ENCODE measurements around the gene RHBDD3. TPM values are rescaled to one million over a fixed set of nuclear protein-coding genes. Genes with fewer than 3 reads are reported as not detected.

RHBDD3 gene
- total and polyA plus RNA-seq, 2 of the 4 experiments (the other 2 are of a cell fraction): 5.7 to 21.5 TPM

DNA sequence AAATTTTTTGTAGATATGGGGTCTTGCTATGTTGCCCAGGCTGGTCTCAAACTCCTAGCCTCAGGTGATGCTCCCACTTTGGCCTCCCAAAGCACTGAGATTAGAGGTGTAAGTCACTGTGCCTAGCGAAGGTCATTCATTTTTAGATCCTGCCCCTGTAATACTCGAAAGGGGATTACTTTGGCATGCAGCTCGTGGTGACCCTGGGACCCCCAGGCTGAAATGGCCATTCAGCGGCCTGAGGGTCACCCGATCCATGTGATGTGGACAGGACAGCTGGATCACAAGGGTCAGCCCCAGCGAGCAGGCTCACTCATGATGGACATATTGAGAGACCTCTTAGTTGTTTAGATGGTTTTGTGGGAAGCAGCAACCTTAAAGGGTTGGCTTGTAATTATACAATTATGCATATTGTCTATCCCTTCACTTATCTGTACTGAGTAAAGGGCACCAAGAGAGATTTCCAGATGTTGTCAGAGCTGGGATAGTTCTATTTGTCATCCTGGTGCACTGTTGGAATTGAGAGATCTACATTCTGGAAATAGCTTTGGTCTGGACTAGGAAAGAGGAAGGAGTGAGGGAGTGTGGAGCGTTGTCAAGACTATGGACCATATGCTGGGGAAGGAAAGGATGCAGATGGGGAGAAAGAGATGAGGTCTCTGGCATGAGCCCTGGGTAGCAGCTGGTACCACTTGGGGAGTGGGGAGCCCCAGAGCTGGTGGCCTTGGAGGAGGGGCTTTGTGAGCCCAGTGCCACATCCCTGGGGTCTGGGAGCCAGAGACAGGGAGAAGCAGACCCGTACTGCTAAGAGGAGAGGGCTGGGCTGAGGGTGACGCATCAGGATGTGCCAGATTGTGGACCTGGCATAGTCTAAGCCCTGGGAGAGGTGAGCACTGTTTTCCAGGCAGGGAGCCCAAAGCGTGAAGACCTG lies 15.5 kb downstream of the RHBDD3 start:
- in situ Hi-C loops (cut with MboI; ENCODE audit: low sequenced_read_pairs): no loop called here
- H2BK5ac ChIP-seq (ENCODE audit: low read depth, low read length, poor library complexity, severe bottlenecking): no peak overlapping the region
- no peak overlapping the region for H3K4ac ChIP-seq (ENCODE audit: low read depth, low read length)
- no peak overlapping the region for H4K5ac ChIP-seq (ENCODE audit: low read depth, low read length)
- intact Hi-C loops (cut with micrococcal nuclease): no loop called here
- no peaks in the 10 kb centered on the region for H3K4me1 ChIP-seq (ENCODE audit: control insufficient read depth, insufficient read depth, low read length)
- no peak overlapping the region for H2BK15ac ChIP-seq (ENCODE audit: low read depth, low read length)
- ChIA-PET POLR2A (ENCODE audit: unreplicated experiment) (no interaction called here), CTCF (no interaction called here)
- H3K27me3 ChIP-seq (ENCODE audit: control insufficient read depth, insufficient read depth, low read length): no peaks in the 10 kb centered on the region; the same call in 1 of the 2 replicates
- WGBS, 2 experiments (ENCODE audit: extremely low coverage in 2 of 2, insufficient read length in 1 of 2): 90% methylated on average over 5 of the region's 10 CpGs; no CpG with 5 or more reads in 1 of the 2 experiments
- H3K4me2 ChIP-seq (ENCODE audit: low read depth, low read length): no peak overlapping the region
- BruUV-seq (replicated peaks): no TSS peak
- H3K79me1 ChIP-seq (ENCODE audit: low read depth in 1 of 2, low read length in 2 of 2): no peaks in the 10 kb centered on the region
- H3K9me3 ChIP-seq (ENCODE audit: control insufficient read depth, insufficient read depth, low read length): no peaks in the 10 kb centered on the region
- H4K91ac ChIP-seq (ENCODE audit: insufficient read depth, low read depth, low read length): no peak overlapping the region
- no peak overlapping the region for H2BK20ac ChIP-seq (ENCODE audit: low read depth, low read length)
- H3K36me3 ChIP-seq (ENCODE audit: control insufficient read depth, insufficient read depth, low read length): no peaks in the 10 kb centered on the region
- H3K27ac ChIP-seq (ENCODE audit: insufficient read depth, low read length): no peak overlapping the region
- H2AFZ ChIP-seq (replicated peaks; ENCODE audit: low read length, poor library complexity): no peak overlapping the region
- H2AK5ac ChIP-seq (ENCODE audit: low read depth, low read length): no peak overlapping the region
- H4K8ac ChIP-seq (ENCODE audit: low read depth in 2 of 2, low read length in 2 of 2): no peak overlapping the region
- H2BK120ac ChIP-seq (ENCODE audit: low read depth, low read length): no peak overlapping the region
- H3K18ac ChIP-seq (ENCODE audit: low read depth, low read length): no peak overlapping the region
- H3K23ac ChIP-seq (ENCODE audit: low read depth, low read length): no peak overlapping the region
- H2AK9ac ChIP-seq (replicated peaks; ENCODE audit: low read depth, low read length, poor library complexity): no peak overlapping the region
- H3K56ac ChIP-seq (ENCODE audit: extremely low read depth, insufficient read depth, low read length): no peak overlapping the region
- ATAC-seq (ENCODE audit: low read depth): no peak
- no peaks in the 10 kb centered on the region for H3K9me1 ChIP-seq (ENCODE audit: insufficient read depth, low read length)
- no peak overlapping the region for H3K4me3 ChIP-seq (ENCODE audit: insufficient read depth, low read depth, low read length)
- DNase-seq: no peak
- no peak overlapping the region for H3K14ac ChIP-seq (replicated peaks; ENCODE audit: low read depth, low read length)
- no peak overlapping the region for H3K9ac ChIP-seq (ENCODE audit: low read depth, low read length)
- H4K20me1 ChIP-seq (ENCODE audit: insufficient read depth, low read length): no peaks in the 10 kb centered on the region
- dilution Hi-C loops (cut with HindIII; ENCODE audit: low sequenced_read_pairs, unreplicated experiment): no loop called here
- TF ChIP-seq, protein P1, sequence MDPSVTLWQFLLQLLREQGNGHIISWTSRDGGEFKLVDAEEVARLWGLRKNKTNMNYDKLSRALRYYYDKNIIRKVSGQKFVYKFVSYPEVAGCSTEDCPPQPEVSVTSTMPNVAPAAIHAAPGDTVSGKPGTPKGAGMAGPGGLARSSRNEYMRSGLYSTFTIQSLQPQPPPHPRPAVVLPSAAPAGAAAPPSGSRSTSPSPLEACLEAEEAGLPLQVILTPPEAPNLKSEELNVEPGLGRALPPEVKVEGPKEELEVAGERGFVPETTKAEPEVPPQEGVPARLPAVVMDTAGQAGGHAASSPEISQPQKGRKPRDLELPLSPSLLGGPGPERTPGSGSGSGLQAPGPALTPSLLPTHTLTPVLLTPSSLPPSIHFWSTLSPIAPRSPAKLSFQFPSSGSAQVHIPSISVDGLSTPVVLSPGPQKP (IDR thresholded peaks at IDR 0.05; ENCODE audit: borderline replicate concordance, low read depth, low read length): no peak
- TF ChIP-seq MXI1 (IDR thresholded peaks at IDR 0.05; ENCODE audit: borderline replicate concordance, low read depth, low read length) (no peak), CEBPB (IDR thresholded peaks at IDR 0.05; ENCODE audit: low read depth, low read length) (no peak), RFX5 (IDR thresholded peaks at IDR 0.05; ENCODE audit: low read depth, low read length) (no peak), CHD1 (IDR thresholded peaks at IDR 0.05; ENCODE audit: low read depth, low read length) (no peak), RCOR1 (IDR thresholded peaks at IDR 0.05; ENCODE audit: insufficient replicate concordance, low read length) (no peak), RAD21 (IDR thresholded peaks at IDR 0.05; ENCODE audit: low read length) (no peak), BHLHE40 (IDR thresholded peaks at IDR 0.05; ENCODE audit: low read depth, low read length) (no peak), FOS (IDR thresholded peaks at IDR 0.05; ENCODE audit: low read depth, low read length) (no peak), MAFK (IDR thresholded peaks at IDR 0.05; ENCODE audit: low read depth, low read length) (no peak), SMC3 (IDR thresholded peaks at IDR 0.05; ENCODE audit: low read depth, low read length) (no peak), MAZ (IDR thresholded peaks at IDR 0.05; ENCODE audit: borderline replicate concordance, low read depth, low read length) (no peak), POLR2A (IDR thresholded peaks at IDR 0.05; ENCODE audit: low read depth, low read length) (no peak)
- TF ChIP-seq, protein P2, sequence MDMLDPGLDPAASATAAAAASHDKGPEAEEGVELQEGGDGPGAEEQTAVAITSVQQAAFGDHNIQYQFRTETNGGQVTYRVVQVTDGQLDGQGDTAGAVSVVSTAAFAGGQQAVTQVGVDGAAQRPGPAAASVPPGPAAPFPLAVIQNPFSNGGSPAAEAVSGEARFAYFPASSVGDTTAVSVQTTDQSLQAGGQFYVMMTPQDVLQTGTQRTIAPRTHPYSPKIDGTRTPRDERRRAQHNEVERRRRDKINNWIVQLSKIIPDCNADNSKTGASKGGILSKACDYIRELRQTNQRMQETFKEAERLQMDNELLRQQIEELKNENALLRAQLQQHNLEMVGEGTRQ (IDR thresholded peaks at IDR 0.05; ENCODE audit: low read depth, low read length): no peak
- TF ChIP-seq, protein P3, sequence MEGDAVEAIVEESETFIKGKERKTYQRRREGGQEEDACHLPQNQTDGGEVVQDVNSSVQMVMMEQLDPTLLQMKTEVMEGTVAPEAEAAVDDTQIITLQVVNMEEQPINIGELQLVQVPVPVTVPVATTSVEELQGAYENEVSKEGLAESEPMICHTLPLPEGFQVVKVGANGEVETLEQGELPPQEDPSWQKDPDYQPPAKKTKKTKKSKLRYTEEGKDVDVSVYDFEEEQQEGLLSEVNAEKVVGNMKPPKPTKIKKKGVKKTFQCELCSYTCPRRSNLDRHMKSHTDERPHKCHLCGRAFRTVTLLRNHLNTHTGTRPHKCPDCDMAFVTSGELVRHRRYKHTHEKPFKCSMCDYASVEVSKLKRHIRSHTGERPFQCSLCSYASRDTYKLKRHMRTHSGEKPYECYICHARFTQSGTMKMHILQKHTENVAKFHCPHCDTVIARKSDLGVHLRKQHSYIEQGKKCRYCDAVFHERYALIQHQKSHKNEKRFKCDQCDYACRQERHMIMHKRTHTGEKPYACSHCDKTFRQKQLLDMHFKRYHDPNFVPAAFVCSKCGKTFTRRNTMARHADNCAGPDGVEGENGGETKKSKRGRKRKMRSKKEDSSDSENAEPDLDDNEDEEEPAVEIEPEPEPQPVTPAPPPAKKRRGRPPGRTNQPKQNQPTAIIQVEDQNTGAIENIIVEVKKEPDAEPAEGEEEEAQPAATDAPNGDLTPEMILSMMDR (conservative IDR thresholded peaks at IDR 0.05; ENCODE audit: low read depth, low read length): no peak

Data from IMR-90 (cell line).